ENCODE results near the gene RASAL3.

The RASAL3 gene

DNA sequence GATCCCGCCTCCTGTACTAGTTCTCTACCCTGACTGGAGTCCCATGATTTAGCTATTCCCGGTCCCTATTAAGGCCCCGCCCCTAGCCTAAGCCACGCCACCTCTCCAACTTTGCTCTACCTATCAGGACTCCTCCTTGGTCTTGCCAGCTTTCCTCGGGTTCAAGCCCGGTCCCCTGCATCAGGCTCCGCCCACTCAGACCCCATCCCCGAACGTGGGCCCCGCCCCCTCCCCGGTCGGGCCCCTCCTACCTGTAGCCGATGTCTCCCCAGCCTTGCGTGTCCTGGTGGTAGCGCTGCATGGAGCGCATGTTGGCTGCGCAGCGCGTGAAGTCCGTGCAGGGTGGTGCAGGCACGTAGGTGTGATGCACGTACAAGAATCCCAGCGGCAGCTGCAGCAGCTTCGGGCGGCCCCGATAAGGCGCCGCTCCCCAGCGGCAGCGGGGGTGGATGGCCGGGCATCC lies 7.3 kb upstream of the RASAL3 start:
- DNase-seq: no peak

DNA sequence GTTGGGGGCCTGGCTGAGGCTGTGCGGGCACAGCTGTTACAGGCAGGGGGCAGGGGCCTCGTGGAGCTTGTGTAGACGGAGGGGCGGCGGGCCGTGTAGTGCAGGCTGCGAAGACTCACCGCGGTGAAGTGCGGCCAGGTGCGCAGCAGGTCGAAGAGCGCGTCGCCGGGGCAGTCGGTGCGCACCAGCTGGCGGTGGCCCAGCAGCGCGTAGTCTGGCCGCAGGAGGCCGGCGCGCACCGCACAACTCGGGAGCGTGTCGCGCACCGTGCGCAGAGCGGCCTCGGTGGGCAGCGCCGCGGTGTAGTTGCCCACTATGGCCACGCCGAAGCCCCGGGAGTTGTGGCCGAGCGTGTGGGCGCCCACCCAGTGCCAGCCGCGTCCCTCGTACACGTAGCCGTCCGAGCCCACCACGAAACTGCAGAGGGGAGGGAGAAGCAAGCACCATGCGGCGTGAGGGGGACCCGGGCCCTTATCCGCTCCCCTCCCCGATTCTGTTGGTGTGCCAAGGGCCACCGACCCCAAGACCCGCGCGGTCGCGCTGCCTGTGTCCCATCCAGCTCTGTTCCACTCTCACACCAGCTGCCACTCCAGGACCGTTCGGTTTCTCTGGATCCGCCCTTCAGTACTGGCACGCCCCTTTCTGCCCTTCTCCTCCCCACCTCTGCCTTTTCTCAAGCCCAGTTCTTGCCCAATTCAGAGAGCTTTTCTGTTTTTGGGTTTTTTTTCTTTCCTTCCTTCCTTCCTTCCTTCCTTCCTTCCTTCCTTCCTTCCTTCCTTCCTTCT lies 5.4 kb upstream of the RASAL3 start:
- DNase-seq: no peak

DNA sequence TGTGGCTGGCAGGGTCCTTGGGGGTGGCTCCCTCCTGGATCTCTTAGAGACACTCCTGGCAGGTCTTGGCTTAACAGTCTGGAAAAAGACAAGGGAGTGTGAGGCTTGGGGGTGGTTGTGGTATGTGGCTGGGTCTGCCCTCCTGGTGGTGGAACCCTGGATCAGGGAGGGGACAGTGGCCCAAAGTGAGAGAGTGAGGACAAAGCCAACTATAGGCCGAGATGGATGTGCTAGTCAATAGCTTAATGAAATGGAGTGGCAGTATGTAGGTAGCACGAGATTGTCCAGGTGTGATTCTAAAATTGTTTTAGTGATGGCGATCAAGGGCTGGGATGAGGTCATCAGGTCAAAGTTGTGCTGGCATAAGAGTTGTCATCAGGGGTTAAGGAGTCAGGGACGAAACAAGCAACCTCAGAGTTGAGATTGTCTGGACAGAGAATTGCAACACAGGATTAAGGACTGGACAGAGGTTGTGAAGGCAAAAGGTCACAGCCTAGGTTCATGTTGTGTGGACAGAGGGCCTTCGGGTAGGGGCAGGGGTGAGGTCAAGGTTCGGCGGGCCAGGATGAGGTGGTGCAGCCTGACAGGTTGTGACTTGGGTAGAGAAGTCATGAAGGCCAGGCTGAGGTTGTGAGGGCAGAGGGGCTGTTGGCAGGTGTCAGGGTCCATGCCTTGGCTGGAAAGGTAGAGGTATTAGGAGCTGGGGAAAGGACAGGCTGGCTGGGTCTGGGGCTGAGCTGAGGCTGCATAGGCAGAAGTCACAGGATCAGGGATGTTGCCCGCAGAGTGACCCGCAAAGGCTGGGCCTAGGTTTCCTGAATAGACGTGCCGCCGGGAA lies 4.5 kb upstream of the RASAL3 start:
- no peak for DNase-seq

DNA sequence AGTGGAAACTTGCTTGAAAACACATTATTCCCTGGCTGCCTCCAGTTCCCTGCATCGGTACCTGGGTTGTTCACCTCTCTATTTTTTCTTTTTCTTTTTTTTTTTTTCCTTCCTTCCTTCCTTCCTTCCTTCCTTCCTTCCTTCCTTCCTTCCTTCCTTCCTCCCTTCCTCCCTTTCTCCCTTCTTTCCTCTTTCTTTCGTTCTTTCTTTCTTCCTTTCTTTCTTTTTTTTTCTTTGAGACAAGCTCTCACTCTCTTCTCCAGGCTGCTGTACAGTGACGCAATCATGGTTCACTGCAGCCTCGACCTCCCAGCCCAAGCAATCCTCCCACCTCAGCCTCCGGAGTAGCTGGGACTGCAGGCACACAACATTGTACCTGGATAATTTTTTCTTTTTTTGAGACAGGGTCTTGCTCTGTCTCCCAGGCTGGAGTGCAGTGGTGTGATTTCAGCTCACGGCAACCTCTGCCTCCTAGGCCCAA lies 3.4 kb upstream of the RASAL3 start:
- DNase-seq: no peak

DNA sequence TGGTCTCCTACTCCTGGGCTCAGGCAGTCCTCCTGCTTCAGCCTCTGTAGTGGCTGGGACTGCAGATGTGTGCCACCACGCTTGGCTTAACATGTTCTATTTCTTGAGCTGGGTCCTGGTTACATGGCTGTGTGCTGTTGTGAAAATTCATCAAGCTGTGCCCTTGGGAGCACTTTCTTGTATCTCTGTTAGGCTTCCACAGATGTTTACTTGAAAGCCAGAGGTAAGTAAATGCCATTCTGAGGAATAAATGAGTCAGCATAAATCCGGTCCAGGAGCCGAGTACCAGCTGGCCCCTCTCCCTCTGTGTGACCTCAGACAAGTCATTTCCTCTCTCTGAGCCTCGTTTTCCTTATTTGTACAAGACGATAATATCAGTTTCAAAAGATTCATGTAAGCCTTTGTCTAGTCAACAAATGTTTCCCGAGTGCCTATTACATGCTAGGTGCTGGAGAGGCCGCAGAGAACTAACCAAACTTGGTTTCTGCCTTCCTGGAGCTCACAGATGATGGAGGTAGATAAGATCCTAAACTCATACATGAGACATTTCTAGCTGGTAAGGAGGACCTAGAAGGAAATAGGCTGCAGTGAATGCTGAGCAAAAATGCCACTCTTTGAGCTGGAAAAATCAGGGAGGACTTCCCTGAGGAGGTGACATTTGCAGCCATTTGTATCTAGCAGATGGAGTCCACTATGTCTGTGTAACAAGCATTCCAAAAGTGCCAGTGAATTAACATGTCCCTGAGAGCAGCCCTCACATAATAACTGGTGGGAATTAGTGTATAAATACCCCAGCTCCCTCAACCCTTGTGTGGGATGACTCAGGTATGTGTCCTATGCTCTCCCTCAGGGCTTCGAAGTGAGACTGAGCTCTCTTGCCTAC lies 2.7 kb upstream of the RASAL3 start:
- peak in 1 of 2 experiments; percentile 57 for DNase-seq

DNA sequence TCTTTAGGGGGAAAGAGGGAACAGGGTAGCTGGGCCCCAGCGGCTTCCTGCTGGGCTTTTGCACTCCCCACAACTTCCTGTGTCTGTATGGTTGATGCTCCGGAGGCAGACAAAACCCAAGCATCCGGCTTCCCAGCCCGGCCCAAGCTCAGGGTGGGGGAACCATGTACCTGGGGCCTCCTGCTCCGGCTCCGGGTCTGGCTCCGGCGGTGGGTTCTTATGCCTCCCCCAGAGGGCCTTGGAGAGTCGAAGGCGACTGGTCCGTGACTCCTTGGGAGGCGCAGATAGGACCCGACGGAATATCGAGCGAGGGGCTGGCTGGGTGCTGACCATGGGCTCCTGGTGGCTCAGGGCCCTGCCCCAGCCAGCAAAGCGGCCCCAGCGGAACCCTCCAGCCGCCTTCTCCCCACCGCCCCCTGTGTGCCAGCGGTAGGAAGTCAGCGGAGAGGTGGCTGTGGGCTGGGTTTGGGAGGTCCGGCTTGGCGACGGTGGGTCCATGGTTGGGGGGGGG lies 428 bp downstream of the RASAL3 start:
- DNase-seq: no peak

DNA sequence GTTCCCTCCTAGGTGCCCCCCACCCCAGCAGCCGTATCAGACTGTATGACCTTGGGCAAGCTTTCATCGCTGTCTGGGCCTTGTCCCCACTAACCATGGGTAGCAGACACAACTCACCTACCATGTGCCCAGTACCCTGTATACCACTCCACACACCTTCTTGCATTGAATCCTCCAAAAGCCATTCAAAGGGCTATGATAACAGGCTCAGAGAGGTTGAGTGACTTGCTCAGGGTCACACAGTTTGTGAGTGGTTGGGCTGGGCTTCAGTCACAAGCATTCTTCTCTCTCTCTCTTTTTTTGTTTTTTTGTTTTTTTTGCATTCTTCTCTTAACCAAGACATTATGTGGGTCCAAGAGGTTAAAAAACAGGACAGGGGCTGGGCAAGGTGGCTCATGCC lies 2.6 kb downstream of the RASAL3 start:
- DNase-seq: no peak

DNA sequence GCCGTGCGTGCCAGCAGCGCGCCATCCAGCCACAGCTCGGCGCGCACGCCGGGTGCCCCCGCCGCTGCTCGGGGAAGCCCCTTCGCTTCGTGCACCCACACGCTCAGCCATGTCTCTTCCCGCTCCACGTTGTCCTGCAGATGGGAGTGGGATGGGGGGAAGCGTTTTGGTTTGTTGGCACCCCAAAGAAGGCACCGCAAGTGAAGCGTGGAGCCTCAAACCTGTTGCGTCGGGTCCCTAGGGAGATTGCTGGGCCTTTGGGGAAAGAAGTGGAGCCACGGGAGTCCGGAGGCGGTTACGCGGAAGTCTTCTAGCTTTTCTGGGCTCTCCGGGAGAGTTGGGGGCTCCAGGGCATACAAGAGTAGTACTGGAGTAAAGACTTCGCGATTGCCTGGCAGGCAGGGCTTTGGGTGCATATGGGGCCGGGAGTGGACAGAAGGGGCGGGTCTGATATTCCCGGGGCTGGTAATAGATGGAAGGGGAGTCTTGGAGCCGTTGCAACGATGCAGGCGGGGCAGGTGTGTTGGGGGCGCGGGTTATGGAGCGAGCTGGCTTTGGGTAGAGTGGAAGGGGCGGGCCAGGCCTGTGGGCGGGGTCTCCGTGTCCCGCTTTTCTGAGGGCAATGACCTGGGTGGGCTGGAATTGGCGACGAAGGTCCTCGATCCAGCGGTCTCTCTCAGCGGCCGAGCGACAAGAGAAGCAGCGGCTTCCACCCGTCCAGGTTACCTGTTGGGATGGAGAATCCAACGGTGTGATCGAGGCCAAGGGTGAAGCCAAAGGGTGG lies 6.5 kb downstream of the RASAL3 start:
- no peak for DNase-seq

DNA sequence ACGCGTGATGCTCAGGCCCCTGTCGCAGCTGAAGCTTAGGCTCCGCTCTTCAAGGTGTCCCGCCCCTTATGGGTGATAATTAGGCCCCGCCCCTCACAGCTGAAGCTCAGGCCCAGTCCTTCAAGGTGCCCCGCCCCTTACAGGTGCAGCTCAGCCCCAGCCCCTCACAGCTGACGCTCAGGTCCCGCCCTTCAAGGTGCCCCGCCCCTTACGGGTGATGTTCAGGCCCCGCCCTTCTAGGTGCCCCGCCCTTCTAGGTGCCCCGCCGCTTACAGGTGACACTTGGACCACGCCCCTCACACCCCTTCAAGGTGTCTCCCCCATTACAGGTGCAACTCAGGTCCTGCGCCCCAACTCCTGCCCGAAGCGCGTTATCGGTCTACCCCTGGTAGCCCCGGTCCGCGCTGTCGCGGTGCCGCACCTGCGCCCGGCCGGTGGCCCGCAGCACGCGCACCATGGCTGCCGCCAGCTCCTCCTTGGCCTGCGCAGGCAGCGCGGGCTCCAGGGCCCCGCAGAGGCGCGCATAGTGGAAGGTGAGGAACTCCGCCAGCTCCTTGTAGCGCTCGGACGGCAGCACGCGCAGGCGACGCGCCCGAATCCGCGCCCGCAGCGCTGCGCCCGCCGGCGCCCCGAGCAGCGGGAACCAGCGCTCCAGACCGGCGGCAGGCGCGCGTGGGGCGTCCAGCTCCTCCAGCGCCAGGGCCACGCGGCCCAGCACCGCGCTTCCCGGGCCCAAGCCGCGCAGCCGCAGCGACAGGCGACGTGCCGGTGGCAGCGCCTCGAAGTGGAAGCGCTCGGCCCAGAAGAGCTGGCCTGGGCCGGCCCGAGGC lies 7.3 kb downstream of the RASAL3 start:
- no peak for DNase-seq

DNA sequence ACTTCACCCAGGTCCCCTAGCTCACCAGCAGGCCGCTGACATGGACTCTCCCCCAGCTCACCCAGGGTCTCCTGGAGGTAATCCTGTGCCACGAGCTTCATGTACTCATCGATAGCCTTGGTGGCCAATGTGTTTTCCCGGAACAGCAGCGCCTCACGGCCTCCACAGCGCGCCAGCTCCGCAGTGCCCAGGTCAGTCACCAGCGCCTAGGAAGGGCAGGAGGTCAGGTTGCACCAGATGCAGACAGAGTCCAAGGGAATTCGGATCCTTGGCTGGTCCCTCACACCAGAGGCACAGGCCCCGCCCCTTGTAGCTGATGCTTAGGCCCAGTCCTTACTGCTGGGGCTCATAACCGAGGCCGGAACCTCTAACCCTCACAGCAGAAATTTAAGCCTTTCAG lies 7.9 kb downstream of the RASAL3 start:
- DNase-seq: no peak

DNA sequence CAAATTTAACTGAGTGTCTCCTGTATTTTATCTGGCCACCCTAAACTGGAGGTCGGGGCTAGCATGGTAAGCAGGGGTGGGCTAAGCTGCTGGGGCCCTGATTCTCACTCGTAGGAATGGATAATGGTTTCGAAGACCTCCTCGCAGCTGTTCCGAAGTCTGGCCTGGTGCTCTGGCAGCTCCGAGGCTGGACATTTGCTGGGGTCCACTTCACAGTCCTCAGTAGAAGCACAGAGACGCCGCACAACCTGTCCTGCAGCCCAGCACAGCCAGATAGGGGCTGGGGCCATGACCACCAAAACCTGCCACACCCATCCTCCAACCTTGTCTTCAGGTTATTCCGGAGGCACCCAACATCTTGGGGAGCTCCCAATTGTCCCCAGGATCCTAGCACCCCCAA lies 8.3 kb downstream of the RASAL3 start:
- DNase-seq: no peak

DNA sequence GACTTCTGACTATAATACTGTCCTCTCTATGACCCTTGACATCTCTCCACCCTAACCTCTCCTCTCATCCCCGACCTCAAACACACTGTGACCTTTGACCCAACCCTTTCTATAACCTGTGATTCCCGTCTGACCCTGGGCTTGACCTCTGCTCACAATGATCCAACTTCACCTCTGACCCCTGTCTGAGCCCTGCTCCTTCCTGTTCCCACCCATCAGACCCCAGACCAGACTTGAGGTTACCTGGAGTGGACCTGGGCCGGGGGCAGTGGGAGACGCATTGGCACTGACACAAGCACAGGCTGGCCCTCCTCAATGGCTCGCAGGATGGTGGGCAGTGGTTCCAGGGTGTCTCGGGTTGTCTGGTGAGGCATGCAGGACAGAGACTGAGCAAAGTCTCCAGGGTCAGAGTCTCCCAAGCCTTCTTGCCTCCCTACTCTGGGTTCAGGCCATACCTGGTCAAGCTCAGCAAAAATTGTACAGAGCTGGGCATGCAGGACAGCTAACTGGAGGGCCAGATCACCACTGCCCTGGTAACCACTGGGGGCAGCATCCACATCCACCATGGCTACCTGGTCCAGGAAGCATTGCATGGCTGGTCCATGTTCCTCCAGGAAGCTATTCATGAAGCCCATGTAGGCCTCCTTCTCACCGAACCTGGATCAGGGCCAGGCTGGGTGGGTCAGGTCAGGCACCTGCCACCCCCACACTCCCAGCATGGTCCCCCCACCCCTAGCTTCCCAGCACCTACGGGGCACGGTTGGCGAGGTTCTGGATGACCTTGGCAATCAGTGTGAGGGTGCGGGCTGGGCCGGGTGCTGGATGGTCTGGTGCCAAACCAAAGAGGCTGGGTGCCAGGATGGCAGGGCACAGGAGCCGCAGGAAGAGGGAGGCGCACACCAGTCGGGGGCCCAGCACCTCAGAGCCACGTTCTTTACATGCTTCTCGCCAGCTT lies 10.2 kb downstream of the RASAL3 start:
- no peak for DNase-seq

DNA sequence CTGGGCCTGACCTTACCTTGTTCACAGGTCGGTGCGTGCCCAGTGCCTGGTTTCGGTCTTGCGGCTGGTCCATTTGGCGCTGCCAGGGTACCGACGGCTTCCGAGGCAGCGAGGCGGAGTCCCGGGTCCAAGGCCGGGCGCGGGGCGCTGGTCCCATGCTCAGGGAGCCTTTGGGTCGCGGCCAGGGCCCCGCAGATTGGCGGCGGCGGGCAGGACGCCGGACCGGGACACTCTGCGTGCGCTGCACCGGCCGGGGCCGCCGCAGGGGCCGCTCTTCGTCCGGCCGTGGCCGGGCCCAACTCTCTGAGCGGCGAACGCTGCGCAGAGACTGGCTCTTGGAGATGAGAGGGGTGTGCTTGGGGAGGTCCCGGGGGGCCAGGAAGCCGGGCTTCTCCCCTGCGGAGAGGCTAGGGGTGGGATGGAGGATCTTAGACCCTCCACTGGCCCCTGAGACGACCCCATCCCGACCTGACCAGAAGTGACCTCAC lies 11.2 kb downstream of the RASAL3 start:
- DNase-seq: no peak

DNA sequence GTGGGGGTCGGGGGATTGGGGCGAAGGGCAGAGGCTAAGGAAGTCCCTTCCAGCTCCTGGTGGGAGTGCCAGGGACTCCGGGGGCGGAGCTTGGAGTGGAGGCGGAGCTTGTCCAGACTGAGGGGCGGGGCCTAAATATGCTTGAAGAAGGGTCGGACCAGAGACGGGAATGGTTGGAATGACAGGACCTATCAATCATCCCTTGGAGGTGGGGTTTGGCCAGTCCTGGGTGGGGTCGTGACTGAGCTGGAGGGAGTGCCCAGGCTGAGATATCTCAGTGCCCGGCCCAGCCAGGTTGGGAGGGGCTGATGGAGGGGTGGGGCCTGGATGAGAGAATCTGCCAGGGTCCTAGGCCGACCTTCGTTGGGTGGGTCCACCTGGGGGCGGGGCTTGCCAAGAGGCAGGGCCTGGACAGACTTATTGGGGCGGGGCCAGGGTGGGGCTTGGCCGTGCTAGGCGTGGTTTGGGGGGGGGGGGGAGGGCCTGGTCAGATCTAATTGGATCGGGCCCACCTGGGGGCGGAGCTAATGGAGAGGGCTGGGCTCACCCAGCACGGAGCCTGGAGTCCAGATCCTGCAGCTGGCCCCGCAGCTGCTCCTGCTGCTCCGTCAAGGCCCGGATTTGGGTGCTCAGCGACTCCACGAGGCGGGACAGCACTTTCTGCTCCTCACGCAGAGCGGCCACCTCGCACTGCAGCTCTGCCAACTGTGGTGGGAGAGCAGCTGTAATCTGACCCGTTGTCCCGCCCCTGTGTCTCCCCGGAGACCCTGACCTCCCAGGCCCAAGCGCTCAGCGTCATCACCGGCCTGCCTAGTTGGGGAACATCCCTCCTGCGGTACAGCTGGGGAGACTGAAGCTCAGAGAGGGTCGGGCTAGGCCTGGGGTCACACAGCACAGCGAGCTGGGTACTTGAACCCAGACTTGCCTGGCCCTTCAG lies 12.0 kb downstream of the RASAL3 start:
- peak in 1 of 2 experiments; percentile 49 for DNase-seq

DNA sequence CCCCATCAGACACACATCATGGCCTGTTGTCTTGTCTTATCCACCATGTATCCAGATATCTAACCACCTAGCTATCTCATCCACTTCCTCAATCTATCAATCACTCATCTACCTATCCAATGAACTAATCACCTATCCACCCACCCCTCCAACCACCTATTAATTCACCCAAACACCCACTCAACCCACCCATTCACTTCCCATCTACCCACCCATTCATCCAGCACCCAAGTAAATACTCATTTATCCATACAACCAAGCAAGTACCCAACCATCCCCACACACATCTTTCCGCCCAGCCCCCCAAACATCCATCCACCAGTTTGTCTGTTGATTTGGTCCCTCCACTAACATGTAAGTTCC lies 13.8 kb downstream of the RASAL3 start:
- DNase-seq: no peak

DNA sequence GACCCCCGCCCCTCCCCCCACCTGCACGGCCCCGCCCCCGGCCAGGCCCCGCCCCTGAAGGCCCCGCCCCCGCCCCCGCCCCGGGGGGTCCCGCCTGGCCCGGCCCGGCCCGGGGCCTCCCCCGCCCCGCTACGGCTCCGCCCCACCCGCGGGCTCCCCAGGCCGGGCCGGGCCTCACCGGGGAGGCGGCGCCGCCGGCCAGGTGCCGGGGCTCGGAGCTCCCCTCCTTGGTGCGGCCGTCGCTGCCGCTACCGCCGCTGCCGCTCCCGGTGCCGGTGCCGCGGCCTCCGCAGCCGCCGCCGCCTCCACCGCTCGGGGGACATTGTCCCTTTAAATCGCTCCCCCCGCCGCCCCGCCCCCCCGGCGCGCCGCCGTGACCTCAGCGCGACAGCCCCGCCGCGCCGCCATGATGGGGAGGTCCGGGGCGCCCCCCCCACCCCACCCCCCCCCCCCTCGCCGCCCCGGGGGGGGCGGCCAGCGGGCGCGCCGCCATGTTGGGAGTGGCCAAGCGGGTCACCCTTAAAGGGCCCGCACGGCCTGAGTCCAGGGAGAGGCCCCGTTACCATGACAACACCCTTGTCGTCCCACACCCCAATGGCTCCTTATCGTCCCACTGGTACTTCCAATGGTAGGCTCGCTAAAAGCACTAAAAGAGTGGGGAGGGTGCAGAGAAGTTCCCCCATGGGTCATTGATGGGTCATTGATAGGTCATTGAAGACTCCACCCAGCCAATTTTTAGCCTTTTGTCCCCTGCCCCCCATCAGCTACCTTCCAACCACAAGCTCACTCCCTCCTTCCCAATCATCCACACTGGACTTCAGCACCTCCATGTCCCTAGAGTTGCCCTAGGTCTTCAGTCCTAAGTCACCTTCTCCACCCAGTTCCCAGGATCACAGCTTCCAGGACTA lies 14.5 kb downstream of the RASAL3 start, which contains the start of gene WIZ:
TSS of gene WIZ (minus strand) at position 337 of the 908 bp plus-strand sequence. CDS start 1,649 bp downstream, outside the sequence.
- DNase-seq: peak in 1 of 2 experiments; percentile 51
